ENCODE data around the gene RNF14.
A peak's percentile ranks its signal among the peaks of the same experiment; 100 is the strongest.

RNF14 gene

GRCh38 chr5:141963701-141964100 lies 5.2 kb upstream of the RNF14 start:
- no peak for DNase-seq (ENCODE audit: low read depth)
- TF ChIP-seq CTCF (IDR thresholded peaks at IDR 0.05; ENCODE audit: low read length, missing control alignments) = no peak
- no peak overlapping the region for H3K4me3 ChIP-seq (replicated peaks; ENCODE audit: low read depth, low read length)

GRCh38 chr5:141965071-141965470 lies 3.8 kb upstream of the RNF14 start:
- no peak for DNase-seq (ENCODE audit: low read depth)
- TF ChIP-seq CTCF (IDR thresholded peaks at IDR 0.05; ENCODE audit: low read length, missing control alignments) = no peak

GRCh38 chr5:141966275-141966962 lies 2.5 kb upstream of the RNF14 start:
- H3K4me3 ChIP-seq (replicated peaks; ENCODE audit: low read depth, low read length) = no peak overlapping the region
- DNase-seq (ENCODE audit: low read depth) = no peak
- no peak for TF ChIP-seq CTCF (IDR thresholded peaks at IDR 0.05; ENCODE audit: low read length, missing control alignments)

More at GRCh38 chr5:141965071-141965470, 3.8 kb upstream of the RNF14 start:
- H3K4me3 ChIP-seq (replicated peaks; ENCODE audit: low read depth, low read length) = no peak overlapping the region

GRCh38 chr5:141966963-141967333 lies 2.0 kb upstream of the RNF14 start:
- DNase-seq (ENCODE audit: low read depth) = no peak
- H3K4me3 ChIP-seq (replicated peaks; ENCODE audit: low read depth, low read length) = no peak overlapping the region
- TF ChIP-seq CTCF (IDR thresholded peaks at IDR 0.05; ENCODE audit: low read length, missing control alignments) = no peak

GRCh38 chr5:141969783-141970771 lies 1.2 kb downstream of the RNF14 start:
- no peak for DNase-seq (ENCODE audit: low read depth)
- TF ChIP-seq CTCF (IDR thresholded peaks at IDR 0.05; ENCODE audit: low read length, missing control alignments) = no peak
- H3K4me3 ChIP-seq (replicated peaks; ENCODE audit: low read depth, low read length) = peak overlapping the region; percentile 67

- TF ChIP-seq CTCF (IDR thresholded peaks at IDR 0.05; ENCODE audit: low read length, missing control alignments) = no peak
- peak; percentile 42 for DNase-seq (ENCODE audit: low read depth)
- H3K4me3 ChIP-seq (replicated peaks; ENCODE audit: low read depth, low read length) = no peak overlapping the region
These were observed 5.1 kb downstream of the RNF14 start for GRCh38 chr5:141973871-141974595.

Data from fibroblast of pulmonary artery (primary cell).